AG10803 (cell line): ENCODE data around the gene LHFPL3.

Source experiments
- DNase-seq: peaks from one replicate; pipeline ENCODE4 v3.0.0; 2010; ENCODE audit warnings: low read depth
- H3K4me3 ChIP-seq: 2 replicates; pipeline ENCODE4 v1.5.1; 2011; ENCODE audit warnings: mild to moderate bottlenecking, low read length, control low read depth
- TF ChIP-seq, protein P1 (sequence below): conservative IDR thresholded peaks from 2 replicates; pipeline ENCODE4 v1.5.1; 2011; ENCODE audit warnings: mild to moderate bottlenecking, low read length, control low read depth, inconsistent platforms

LHFPL3 gene

DNA sequence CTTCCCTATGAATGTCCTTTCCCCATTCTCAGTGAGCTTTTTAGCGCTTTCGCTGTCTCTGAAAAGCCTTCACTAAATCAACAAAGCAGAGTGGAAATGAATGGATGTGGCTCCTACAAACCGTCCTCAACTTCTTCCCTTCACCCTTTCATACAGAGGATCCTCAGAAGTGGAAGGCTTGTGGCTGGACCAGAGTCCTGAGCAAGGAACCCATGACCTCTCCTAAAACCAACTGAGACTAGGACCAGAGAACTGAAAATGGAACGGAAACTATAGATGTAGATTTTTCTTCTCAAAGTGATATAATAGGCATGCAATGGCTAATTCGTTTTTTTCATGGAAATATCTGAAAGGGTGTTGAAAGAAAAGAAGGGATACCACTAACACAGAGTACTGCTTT, 122.5 kb downstream of the LHFPL3 start:
- H3K4me3 ChIP-seq: no peak overlapping the region
- no peak for DNase-seq
- TF ChIP-seq, protein P1, sequence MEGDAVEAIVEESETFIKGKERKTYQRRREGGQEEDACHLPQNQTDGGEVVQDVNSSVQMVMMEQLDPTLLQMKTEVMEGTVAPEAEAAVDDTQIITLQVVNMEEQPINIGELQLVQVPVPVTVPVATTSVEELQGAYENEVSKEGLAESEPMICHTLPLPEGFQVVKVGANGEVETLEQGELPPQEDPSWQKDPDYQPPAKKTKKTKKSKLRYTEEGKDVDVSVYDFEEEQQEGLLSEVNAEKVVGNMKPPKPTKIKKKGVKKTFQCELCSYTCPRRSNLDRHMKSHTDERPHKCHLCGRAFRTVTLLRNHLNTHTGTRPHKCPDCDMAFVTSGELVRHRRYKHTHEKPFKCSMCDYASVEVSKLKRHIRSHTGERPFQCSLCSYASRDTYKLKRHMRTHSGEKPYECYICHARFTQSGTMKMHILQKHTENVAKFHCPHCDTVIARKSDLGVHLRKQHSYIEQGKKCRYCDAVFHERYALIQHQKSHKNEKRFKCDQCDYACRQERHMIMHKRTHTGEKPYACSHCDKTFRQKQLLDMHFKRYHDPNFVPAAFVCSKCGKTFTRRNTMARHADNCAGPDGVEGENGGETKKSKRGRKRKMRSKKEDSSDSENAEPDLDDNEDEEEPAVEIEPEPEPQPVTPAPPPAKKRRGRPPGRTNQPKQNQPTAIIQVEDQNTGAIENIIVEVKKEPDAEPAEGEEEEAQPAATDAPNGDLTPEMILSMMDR: no peak

DNA sequence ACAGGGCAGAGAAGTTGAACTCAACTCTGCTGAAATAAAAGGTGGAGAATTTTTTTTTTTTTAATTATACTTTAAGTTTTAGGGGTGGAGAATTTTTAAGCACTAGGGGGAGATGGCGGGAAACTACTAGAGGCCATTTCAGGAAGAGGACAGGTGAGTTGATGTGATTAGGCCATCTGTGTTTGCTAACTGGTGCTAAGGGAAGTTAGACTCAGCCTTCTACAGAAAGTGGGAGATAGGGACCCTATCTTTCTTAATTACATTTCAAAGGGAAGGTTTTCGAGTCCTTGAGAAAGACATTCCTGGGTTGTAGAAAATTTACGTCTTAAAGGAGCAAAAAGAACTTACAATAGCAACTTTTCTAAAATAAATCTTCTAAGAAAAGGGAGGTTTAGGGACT, 124.8 kb downstream of the LHFPL3 start:
- no peak for DNase-seq
- TF ChIP-seq, protein P1: no peak
- no peak overlapping the region for H3K4me3 ChIP-seq

DNA sequence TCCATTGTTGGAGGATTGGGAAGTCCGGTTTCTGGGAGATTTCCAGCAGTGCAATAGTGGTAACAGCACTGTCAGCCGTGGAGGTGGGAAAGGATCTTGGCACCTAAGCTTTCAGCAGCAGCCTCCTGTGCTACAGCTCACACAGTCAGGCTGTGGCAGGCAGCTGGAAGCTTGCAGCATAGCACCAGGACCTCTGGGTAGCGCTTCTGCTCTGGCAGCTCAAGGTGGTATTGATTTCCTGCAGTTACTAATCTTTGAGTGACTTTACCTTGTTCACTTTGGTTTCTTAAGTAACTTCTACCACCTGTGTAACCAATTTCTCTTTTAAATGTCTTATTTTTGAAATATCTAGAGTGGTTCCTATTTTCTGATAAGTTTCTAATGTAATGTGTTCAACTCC, 130.5 kb downstream of the LHFPL3 start:
- TF ChIP-seq, protein P1: no peak
- DNase-seq: no peak
- H3K4me3 ChIP-seq: no peak overlapping the region

DNA sequence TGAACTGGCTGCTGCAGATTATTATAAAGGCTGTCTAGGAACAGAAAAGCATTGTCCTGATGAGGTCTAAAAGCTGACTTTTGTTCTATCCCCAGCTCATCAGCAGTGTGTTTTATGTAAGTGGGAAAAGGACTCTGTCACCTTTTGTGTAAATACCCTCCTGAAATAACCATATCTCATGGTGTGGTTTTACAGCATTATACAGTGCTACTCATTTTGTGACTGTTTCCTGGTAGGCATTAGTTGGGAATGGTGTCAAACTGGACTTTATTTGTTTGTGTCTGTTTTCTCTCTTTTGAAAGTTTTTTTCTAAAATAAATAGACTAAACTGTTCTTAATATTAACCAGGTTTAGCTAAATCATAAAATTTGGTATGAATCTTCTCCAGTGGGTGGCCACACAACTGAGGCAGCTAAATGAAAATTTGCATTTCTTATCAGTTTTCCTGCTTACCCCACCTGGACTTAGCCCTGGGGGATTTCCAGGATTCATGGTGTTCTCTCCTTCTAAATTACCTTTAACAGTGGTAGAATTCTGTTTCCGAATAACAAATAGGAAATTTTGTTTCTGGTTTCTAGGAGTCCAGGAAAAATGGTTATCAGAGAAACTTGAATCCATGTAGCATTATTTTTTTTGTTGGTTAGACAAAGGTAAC, 140.9 kb downstream of the LHFPL3 start:
- DNase-seq: no peak
- H3K4me3 ChIP-seq: no peak overlapping the region
- TF ChIP-seq, protein P1: no peak

DNA sequence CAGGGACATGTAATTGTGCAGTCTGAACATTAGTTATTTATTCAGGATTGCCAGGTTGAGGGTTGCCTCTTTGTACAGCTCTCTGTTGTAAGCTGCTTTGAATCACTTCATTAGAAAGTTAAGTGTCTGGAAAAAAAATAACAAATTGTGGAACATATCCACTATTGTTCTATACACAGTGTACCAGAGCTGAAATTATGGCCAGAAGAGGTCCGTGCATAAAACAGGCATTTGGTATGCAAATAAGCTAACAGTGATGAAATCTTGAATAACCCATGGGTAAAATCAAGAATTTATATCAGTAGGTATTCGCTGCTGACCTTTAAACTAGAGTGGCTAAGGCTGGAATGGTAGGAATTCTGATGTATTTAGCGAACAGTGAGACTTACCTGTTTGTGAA, 152.1 kb downstream of the LHFPL3 start:
- TF ChIP-seq, protein P1: no peak
- DNase-seq: no peak
- no peak overlapping the region for H3K4me3 ChIP-seq

DNA sequence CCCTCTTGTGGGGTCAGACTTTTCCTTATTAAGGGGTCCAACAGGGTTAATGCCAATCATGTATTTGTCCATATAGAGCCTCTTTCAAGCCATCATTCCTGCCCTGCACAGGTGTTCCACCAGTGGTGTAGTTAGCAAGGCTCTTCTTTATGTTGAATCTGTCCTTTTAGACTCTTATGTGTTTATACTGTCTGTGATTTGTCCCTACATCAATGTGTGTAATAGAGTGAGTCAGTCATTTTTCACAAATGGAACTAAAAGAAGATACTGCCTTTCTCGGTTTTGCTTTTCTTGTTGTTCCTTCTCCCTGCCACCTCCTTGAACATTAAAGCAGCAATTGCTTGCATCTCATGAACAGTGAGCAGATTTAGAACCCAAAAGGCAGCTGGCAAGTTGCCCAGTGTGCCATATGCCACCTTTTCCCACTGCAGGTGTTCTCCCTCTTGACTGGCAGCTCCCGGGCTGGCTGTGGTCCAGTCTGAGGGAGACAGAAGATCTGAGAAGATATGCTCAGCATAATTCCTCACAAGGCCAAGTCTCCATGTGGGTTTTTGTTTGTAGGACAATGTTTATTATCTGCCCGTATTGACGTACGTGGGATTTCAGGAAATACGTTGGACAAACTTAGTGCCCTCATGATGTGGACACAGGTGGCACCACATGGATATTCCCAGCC, 154.1 kb downstream of the LHFPL3 start:
- no peak for DNase-seq
- TF ChIP-seq, protein P1: no peak
- H3K4me3 ChIP-seq: no peak overlapping the region

DNA sequence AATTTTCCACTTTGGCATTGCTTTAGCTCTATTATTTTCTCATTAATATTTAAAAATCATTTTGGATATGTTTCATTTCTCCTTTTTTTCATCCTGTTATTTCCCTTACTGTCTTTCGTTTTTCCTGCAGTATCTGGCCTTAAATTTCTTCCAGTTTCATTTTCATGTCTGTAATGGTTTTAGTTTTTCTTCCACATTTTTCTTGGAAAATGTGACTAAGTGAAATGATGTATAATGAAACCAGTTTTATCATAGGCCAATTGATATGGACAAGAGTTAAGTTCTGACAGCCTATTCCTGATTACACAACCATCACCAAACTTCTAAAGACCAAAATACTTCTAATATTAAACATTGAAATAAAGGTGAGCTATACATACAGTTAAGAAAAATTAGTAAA, 158.5 kb downstream of the LHFPL3 start:
- H3K4me3 ChIP-seq: no peak overlapping the region
- no peak for DNase-seq
- TF ChIP-seq, protein P1: no peak
